GM12872 (cell line): ENCODE measurements around the gene PRDM2.

Source experiments
- CTCF ChIP-seq: IDR thresholded peaks from 3 replicates; pipeline ENCODE4 v1.5.1; 2011; ENCODE audit warnings: low read depth, mild to moderate bottlenecking, low read length, moderate library complexity; ENCODE audit not compliant: insufficient read depth

The PRDM2 gene

GRCh38 chr1:13771745-13772144, 71.8 kb downstream of the PRDM2 start:
- TF ChIP-seq CTCF, result no peak

- TF ChIP-seq CTCF, result no peak
Measured at GRCh38 chr1:13772271-13772670, 72.3 kb downstream of the PRDM2 start.

- no peak for TF ChIP-seq CTCF
Measured at GRCh38 chr1:13774121-13774520, 74.1 kb downstream of the PRDM2 start.

- no peak for TF ChIP-seq CTCF
Measured at GRCh38 chr1:13775459-13775858, 75.5 kb downstream of the PRDM2 start.

GRCh38 chr1:13775916-13776315, 75.9 kb downstream of the PRDM2 start:
- TF ChIP-seq CTCF, result no peak

GRCh38 chr1:13778431-13778830, 78.4 kb downstream of the PRDM2 start:
- no peak for TF ChIP-seq CTCF

- TF ChIP-seq CTCF, result no peak
Measured at GRCh38 chr1:13779930-13780329, 79.9 kb downstream of the PRDM2 start.

- no peak for TF ChIP-seq CTCF
Measured at GRCh38 chr1:13780780-13781179, 80.8 kb downstream of the PRDM2 start.
